SK-N-SH treated with all-trans-retinoic acid at 6 μM for 48 hours (cell line): ENCODE data around the gene RBFOX2.

Experiments
- CSDC2 ChIP-seq: fragments of 250-450 bp; sonication (Bioruptor Pico); IDR thresholded peaks from 2 replicates; pipeline ENCODE4 v1.5.0; 2020; ENCODE audit warnings: mild to moderate bottlenecking, moderate library complexity
- ESRRG ChIP-seq: fragments of 250-450 bp; sonication (Bioruptor Pico); IDR thresholded peaks from 2 replicates; pipeline ENCODE4 v1.6.1; 2021; ENCODE audit warnings: mild to moderate bottlenecking
- OSR1 ChIP-seq: fragments of 250-450 bp; sonication (Bioruptor Pico); IDR thresholded peaks from 2 replicates; pipeline ENCODE4 v1.8.0; 2022; ENCODE audit warnings: moderate library complexity, mild to moderate bottlenecking, inconsistent platforms
- RARB ChIP-seq: fragments of 250-450 bp; sonication (Bioruptor Pico); IDR thresholded peaks from 2 replicates; pipeline ENCODE4 v1.8.0; 2021; ENCODE audit warnings: mild to moderate bottlenecking, moderate library complexity
- SNAI2 ChIP-seq: fragments of 250-450 bp; sonication (Bioruptor Pico); IDR thresholded peaks from 2 replicates; pipeline ENCODE4 v1.5.0; 2020; ENCODE audit warnings: mild to moderate bottlenecking, moderate library complexity
- TCF4 ChIP-seq: fragments of 250-450 bp; sonication (Bioruptor Pico); IDR thresholded peaks from 2 replicates; pipeline ENCODE4 v1.8.0; 2021; ENCODE audit warnings: mild to moderate bottlenecking, moderate library complexity, borderline replicate concordance
- ZC3H10 ChIP-seq: fragments of 250-450 bp; sonication (Bioruptor Pico); IDR thresholded peaks from 2 replicates; pipeline ENCODE4 v1.5.1; 2021; ENCODE audit warnings: mild to moderate bottlenecking, moderate library complexity
- ZFP3 ChIP-seq: fragments of 250-450 bp; sonication (Bioruptor Pico); IDR thresholded peaks from 2 replicates; pipeline ENCODE4 v1.5.0; 2020; ENCODE audit warnings: mild to moderate bottlenecking, moderate library complexity
- ZFP30 ChIP-seq: fragments of 450-650 bp; formaldehyde crosslinking; IDR thresholded peaks from 2 replicates; pipeline ENCODE4 v1.5.0; 2022; ENCODE audit warnings: mild to moderate bottlenecking, moderate library complexity
- ZNF8 ChIP-seq: fragments of 450-650 bp; formaldehyde crosslinking; IDR thresholded peaks from 2 replicates; pipeline ENCODE4 v1.5.0; 2020; ENCODE audit warnings: mild to moderate bottlenecking, moderate library complexity
- TF ChIP-seq, protein P1 (sequence below): fragments of 250-450 bp; sonication (Bioruptor Pico); IDR thresholded peaks from 2 replicates; pipeline ENCODE4 v1.8.0; 2020; ENCODE audit warnings: mild to moderate bottlenecking, moderate library complexity, borderline replicate concordance
- TF ChIP-seq, protein P2 (sequence below): fragments of 250-450 bp; sonication (Bioruptor Pico); IDR thresholded peaks from 2 replicates; pipeline ENCODE4 v1.8.0; 2021; ENCODE audit warnings: low read depth, mild to moderate bottlenecking, moderate library complexity, borderline replicate concordance

- no peak for TF ChIP-seq ZC3H10
- TF ChIP-seq TCF4 = no peak
- TF ChIP-seq, protein P1, sequence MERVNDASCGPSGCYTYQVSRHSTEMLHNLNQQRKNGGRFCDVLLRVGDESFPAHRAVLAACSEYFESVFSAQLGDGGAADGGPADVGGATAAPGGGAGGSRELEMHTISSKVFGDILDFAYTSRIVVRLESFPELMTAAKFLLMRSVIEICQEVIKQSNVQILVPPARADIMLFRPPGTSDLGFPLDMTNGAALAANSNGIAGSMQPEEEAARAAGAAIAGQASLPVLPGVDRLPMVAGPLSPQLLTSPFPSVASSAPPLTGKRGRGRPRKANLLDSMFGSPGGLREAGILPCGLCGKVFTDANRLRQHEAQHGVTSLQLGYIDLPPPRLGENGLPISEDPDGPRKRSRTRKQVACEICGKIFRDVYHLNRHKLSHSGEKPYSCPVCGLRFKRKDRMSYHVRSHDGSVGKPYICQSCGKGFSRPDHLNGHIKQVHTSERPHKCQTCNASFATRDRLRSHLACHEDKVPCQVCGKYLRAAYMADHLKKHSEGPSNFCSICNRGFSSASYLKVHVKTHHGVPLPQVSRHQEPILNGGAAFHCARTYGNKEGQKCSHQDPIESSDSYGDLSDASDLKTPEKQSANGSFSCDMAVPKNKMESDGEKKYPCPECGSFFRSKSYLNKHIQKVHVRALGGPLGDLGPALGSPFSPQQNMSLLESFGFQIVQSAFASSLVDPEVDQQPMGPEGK (CRISPR knock-in tag) = no peak
- TF ChIP-seq CSDC2 (CRISPR knock-in tag) = no peak
- no peak for TF ChIP-seq OSR1
- no peak for TF ChIP-seq RARB (CRISPR knock-in tag)
- no peak for TF ChIP-seq ESRRG (CRISPR knock-in tag)
- no peak for TF ChIP-seq ZFP30 (CRISPR knock-in tag)
- no peak for TF ChIP-seq ZFP3 (CRISPR knock-in tag)
- TF ChIP-seq, protein P2, sequence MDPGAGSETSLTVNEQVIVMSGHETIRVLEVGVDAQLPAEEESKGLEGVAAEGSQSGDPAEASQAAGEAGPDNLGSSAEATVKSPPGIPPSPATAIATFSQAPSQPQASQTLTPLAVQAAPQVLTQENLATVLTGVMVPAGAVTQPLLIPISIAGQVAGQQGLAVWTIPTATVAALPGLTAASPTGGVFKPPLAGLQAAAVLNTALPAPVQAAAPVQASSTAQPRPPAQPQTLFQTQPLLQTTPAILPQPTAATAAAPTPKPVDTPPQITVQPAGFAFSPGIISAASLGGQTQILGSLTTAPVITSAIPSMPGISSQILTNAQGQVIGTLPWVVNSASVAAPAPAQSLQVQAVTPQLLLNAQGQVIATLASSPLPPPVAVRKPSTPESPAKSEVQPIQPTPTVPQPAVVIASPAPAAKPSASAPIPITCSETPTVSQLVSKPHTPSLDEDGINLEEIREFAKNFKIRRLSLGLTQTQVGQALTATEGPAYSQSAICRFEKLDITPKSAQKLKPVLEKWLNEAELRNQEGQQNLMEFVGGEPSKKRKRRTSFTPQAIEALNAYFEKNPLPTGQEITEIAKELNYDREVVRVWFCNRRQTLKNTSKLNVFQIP (CRISPR knock-in tag) = no peak
- TF ChIP-seq ZNF8 (CRISPR knock-in tag) = no peak
- TF ChIP-seq SNAI2 (CRISPR knock-in tag) = no peak
Measured at GRCh38 chr22:35973388-35973787, 55.2 kb downstream of the RBFOX2 start.
